Nephron (organoid): ENCODE measurements around the gene GABRG3.

Experiments used
- H3K27ac Mint-ChIP-seq, 3 experiments: 2 replicates each; pipeline ENCODE4 v1.8.0; 2020; ENCODE audit warnings: mixed read lengths in 3 of 3, mild to moderate bottlenecking in 2 of 3, moderate library complexity in 1 of 3
- H3K27me3 Mint-ChIP-seq: 2 replicates; pipeline ENCODE4 v1.8.0; 2021; ENCODE audit warnings: low read depth, mild to moderate bottlenecking, moderate library complexity, mixed read lengths
- H3K36me3 Mint-ChIP-seq: 2 replicates; pipeline ENCODE4 v1.8.0; 2020; ENCODE audit warnings: low read depth, mixed read lengths
- H3K4me1 Mint-ChIP-seq: 2 replicates; pipeline ENCODE4 v1.8.0; 2020; ENCODE audit warnings: mixed read lengths
- H3K4me3 Mint-ChIP-seq, 3 experiments: 2 replicates each; pipeline ENCODE4 v1.8.0; 2020; ENCODE audit warnings: mild to moderate bottlenecking in 3 of 3, mixed read lengths in 3 of 3, moderate library complexity in 2 of 3
- H3K9me3 Mint-ChIP-seq: 2 replicates; pipeline ENCODE4 v1.8.0; 2020; ENCODE audit warnings: mixed read lengths
- CTCF ChIP-seq, 3 experiments: fragments of 200-600 bp; sonication (generic); IDR thresholded peaks; one replicate each; pipeline ENCODE4 v1.5.0; 2021; ENCODE audit warnings: antibody characterized with exemption in 3 of 3; ENCODE audit not compliant: unreplicated experiment in 3 of 3

Gene GABRG3

GRCh38 chr15:27137127-27137526 is 166.1 kb downstream of the GABRG3 start:
- no peak for TF ChIP-seq CTCF (IDR thresholded peaks at IDR 0.05; ENCODE audit: unreplicated experiment in 3 of 3)
- H3K27me3 Mint-ChIP-seq, result peaks cover 9% of the 10 kb centered on the region
- peaks cover 4% of the 10 kb centered on the region for H3K9me3 Mint-ChIP-seq
- no peaks in the 10 kb centered on the region for H3K36me3 Mint-ChIP-seq
- peaks cover 5% of the 10 kb centered on the region for H3K4me1 Mint-ChIP-seq
- H3K27ac Mint-ChIP-seq, result no peak overlapping the region
- no peak overlapping the region for H3K4me3 Mint-ChIP-seq

- Mint-ChIP-seq H3K27me3 (no peaks in the 10 kb centered on the region), H3K36me3 (no peaks in the 10 kb centered on the region), H3K4me1 (no peaks in the 10 kb centered on the region), H3K4me3 (no peak overlapping the region), H3K9me3 (peaks cover 4% of the 10 kb centered on the region), H3K27ac (no peak overlapping the region)
- no peak for TF ChIP-seq CTCF (IDR thresholded peaks at IDR 0.05; ENCODE audit: unreplicated experiment in 3 of 3)
Measured at GRCh38 chr15:27165590-27165989, 194.6 kb downstream of the GABRG3 start.

- no peak overlapping the region for H3K4me3 Mint-ChIP-seq
- peaks cover 4% of the 10 kb centered on the region for H3K9me3 Mint-ChIP-seq
- no peak for TF ChIP-seq CTCF (IDR thresholded peaks at IDR 0.05; ENCODE audit: unreplicated experiment in 3 of 3)
- no peaks in the 10 kb centered on the region for H3K27me3 Mint-ChIP-seq
- H3K36me3 Mint-ChIP-seq, result no peaks in the 10 kb centered on the region
- H3K4me1 Mint-ChIP-seq, result no peaks in the 10 kb centered on the region
- no peak overlapping the region for H3K27ac Mint-ChIP-seq
Measured at GRCh38 chr15:27166917-27167316, 195.9 kb downstream of the GABRG3 start.

- Mint-ChIP-seq H3K27me3 (no peaks in the 10 kb centered on the region), H3K9me3 (peaks cover 4% of the 10 kb centered on the region), H3K4me1 (no peaks in the 10 kb centered on the region)
Measured at GRCh38 chr15:27167738-27168137, 196.8 kb downstream of the GABRG3 start.

GRCh38 chr15:27170851-27171250 is 199.9 kb downstream of the GABRG3 start:
- Mint-ChIP-seq H3K36me3 (no peaks in the 10 kb centered on the region), H3K9me3 (no peaks in the 10 kb centered on the region), H3K27me3 (no peaks in the 10 kb centered on the region), H3K4me1 (no peaks in the 10 kb centered on the region), H3K27ac (no peak overlapping the region), H3K4me3 (no peak overlapping the region)
- no peak for TF ChIP-seq CTCF (IDR thresholded peaks at IDR 0.05; ENCODE audit: unreplicated experiment in 3 of 3)

More at GRCh38 chr15:27167738-27168137, 196.8 kb downstream of the GABRG3 start:
- H3K27ac Mint-ChIP-seq, result no peak overlapping the region
- H3K36me3 Mint-ChIP-seq, result no peaks in the 10 kb centered on the region
- H3K4me3 Mint-ChIP-seq, result no peak overlapping the region
- TF ChIP-seq CTCF (IDR thresholded peaks at IDR 0.05; ENCODE audit: unreplicated experiment in 3 of 3), result no peak

- Mint-ChIP-seq H3K9me3 (peaks cover 13% of the 10 kb centered on the region), H3K36me3 (no peaks in the 10 kb centered on the region), H3K27ac (no peak overlapping the region), H3K4me3 (no peak overlapping the region), H3K27me3 (no peaks in the 10 kb centered on the region), H3K4me1 (no peaks in the 10 kb centered on the region)
- TF ChIP-seq CTCF (IDR thresholded peaks at IDR 0.05; ENCODE audit: unreplicated experiment in 3 of 3), result no peak
Measured at GRCh38 chr15:27172821-27173220, 201.8 kb downstream of the GABRG3 start.
